ENCODE results near the gene ADAM12.

ADAM12 gene

GRCh38 chr10:126006264-126006663 lies 382.0 kb downstream of the ADAM12 start:
- Mint-ChIP-seq H3K4me3 (no peak overlapping the region), H3K27me3 (ENCODE audit: low read depth) (peaks cover under 1% of the 10 kb centered on the region), H3K27ac (no peak overlapping the region), H3K36me3 (ENCODE audit: low read depth) (no peaks in the 10 kb centered on the region), H3K4me1 (ENCODE audit: low read depth) (no peaks in the 10 kb centered on the region), H3K9me3 (no peaks in the 10 kb centered on the region)

- no peaks in the 10 kb centered on the region for H3K4me1 Mint-ChIP-seq (ENCODE audit: low read depth)
- H3K27me3 Mint-ChIP-seq (ENCODE audit: low read depth) = peaks cover 4% of the 10 kb centered on the region
- no peak overlapping the region for H3K4me3 Mint-ChIP-seq
- no peak overlapping the region for H3K27ac Mint-ChIP-seq
- H3K36me3 Mint-ChIP-seq (ENCODE audit: low read depth) = no peaks in the 10 kb centered on the region
- no peaks in the 10 kb centered on the region for H3K9me3 Mint-ChIP-seq
Observed at GRCh38 chr10:126004752-126005151, 383.5 kb downstream of the ADAM12 start.

GRCh38 chr10:126001576-126001975 lies 386.7 kb downstream of the ADAM12 start:
- Mint-ChIP-seq H3K36me3 (ENCODE audit: low read depth) (no peaks in the 10 kb centered on the region), H3K4me3 (no peak overlapping the region), H3K27ac (no peak overlapping the region), H3K4me1 (ENCODE audit: low read depth) (no peaks in the 10 kb centered on the region), H3K9me3 (no peaks in the 10 kb centered on the region), H3K27me3 (ENCODE audit: low read depth) (peaks cover 4% of the 10 kb centered on the region)

GRCh38 chr10:125999694-126000093 lies 388.6 kb downstream of the ADAM12 start:
- Mint-ChIP-seq H3K27ac (no peak overlapping the region), H3K4me3 (no peak overlapping the region), H3K4me1 (ENCODE audit: low read depth) (no peaks in the 10 kb centered on the region), H3K27me3 (ENCODE audit: low read depth) (peaks cover 4% of the 10 kb centered on the region), H3K36me3 (ENCODE audit: low read depth) (no peaks in the 10 kb centered on the region), H3K9me3 (no peaks in the 10 kb centered on the region)

GRCh38 chr10:125997586-125997985 lies 390.7 kb downstream of the ADAM12 start:
- Mint-ChIP-seq H3K4me3 (no peak overlapping the region), H3K27me3 (ENCODE audit: low read depth) (peaks cover 4% of the 10 kb centered on the region), H3K27ac (no peak overlapping the region), H3K4me1 (ENCODE audit: low read depth) (no peaks in the 10 kb centered on the region), H3K36me3 (ENCODE audit: low read depth) (no peaks in the 10 kb centered on the region), H3K9me3 (no peaks in the 10 kb centered on the region)

GRCh38 chr10:125995726-125996304 lies 392.5 kb downstream of the ADAM12 start:
- Mint-ChIP-seq H3K27ac (no peak overlapping the region), H3K4me1 (ENCODE audit: low read depth) (no peaks in the 10 kb centered on the region), H3K36me3 (ENCODE audit: low read depth) (no peaks in the 10 kb centered on the region), H3K27me3 (ENCODE audit: low read depth) (no peaks in the 10 kb centered on the region), H3K4me3 (no peak overlapping the region), H3K9me3 (no peaks in the 10 kb centered on the region)

GRCh38 chr10:125994601-125995000 lies 393.7 kb downstream of the ADAM12 start:
- H3K27me3 Mint-ChIP-seq (ENCODE audit: low read depth) = no peaks in the 10 kb centered on the region
- no peak overlapping the region for H3K27ac Mint-ChIP-seq
- H3K36me3 Mint-ChIP-seq (ENCODE audit: low read depth) = no peaks in the 10 kb centered on the region
- no peaks in the 10 kb centered on the region for H3K4me1 Mint-ChIP-seq (ENCODE audit: low read depth)
- no peak overlapping the region for H3K4me3 Mint-ChIP-seq
- H3K9me3 Mint-ChIP-seq = no peaks in the 10 kb centered on the region

GRCh38 chr10:125992254-125992653 lies 396.0 kb downstream of the ADAM12 start:
- Mint-ChIP-seq H3K4me3 (no peak overlapping the region), H3K4me1 (ENCODE audit: low read depth) (no peaks in the 10 kb centered on the region), H3K9me3 (no peaks in the 10 kb centered on the region), H3K27me3 (ENCODE audit: low read depth) (no peaks in the 10 kb centered on the region), H3K27ac (no peak overlapping the region), H3K36me3 (ENCODE audit: low read depth) (no peaks in the 10 kb centered on the region)

- Mint-ChIP-seq H3K9me3 (no peaks in the 10 kb centered on the region), H3K27me3 (ENCODE audit: low read depth) (no peaks in the 10 kb centered on the region), H3K36me3 (ENCODE audit: low read depth) (no peaks in the 10 kb centered on the region), H3K4me3 (no peak overlapping the region), H3K4me1 (ENCODE audit: low read depth) (no peaks in the 10 kb centered on the region), H3K27ac (no peak overlapping the region)
Observed at GRCh38 chr10:125991392-125991791, 396.9 kb downstream of the ADAM12 start.

- Mint-ChIP-seq H3K4me3 (no peak overlapping the region), H3K36me3 (ENCODE audit: low read depth) (no peaks in the 10 kb centered on the region), H3K9me3 (no peaks in the 10 kb centered on the region), H3K4me1 (ENCODE audit: low read depth) (no peaks in the 10 kb centered on the region), H3K27me3 (ENCODE audit: low read depth) (no peaks in the 10 kb centered on the region), H3K27ac (no peak overlapping the region)
Observed at GRCh38 chr10:125990974-125991373, 397.3 kb downstream of the ADAM12 start.

GRCh38 chr10:125989791-125990190 lies 398.5 kb downstream of the ADAM12 start:
- Mint-ChIP-seq H3K4me1 (ENCODE audit: low read depth) (no peaks in the 10 kb centered on the region), H3K27ac (no peak overlapping the region), H3K9me3 (no peaks in the 10 kb centered on the region), H3K36me3 (ENCODE audit: low read depth) (no peaks in the 10 kb centered on the region), H3K4me3 (no peak overlapping the region), H3K27me3 (ENCODE audit: low read depth) (no peaks in the 10 kb centered on the region)

GRCh38 chr10:125985557-125986240 lies 402.6 kb downstream of the ADAM12 start:
- no peaks in the 10 kb centered on the region for H3K36me3 Mint-ChIP-seq (ENCODE audit: low read depth)
- no peaks in the 10 kb centered on the region for H3K9me3 Mint-ChIP-seq
- H3K27me3 Mint-ChIP-seq (ENCODE audit: low read depth) = no peaks in the 10 kb centered on the region
- no peak overlapping the region for H3K4me3 Mint-ChIP-seq
- no peak overlapping the region for H3K27ac Mint-ChIP-seq
- no peaks in the 10 kb centered on the region for H3K4me1 Mint-ChIP-seq (ENCODE audit: low read depth)

GRCh38 chr10:125984865-125985495 lies 403.3 kb downstream of the ADAM12 start:
- H3K36me3 Mint-ChIP-seq (ENCODE audit: low read depth) = no peaks in the 10 kb centered on the region
- H3K27ac Mint-ChIP-seq = no peak overlapping the region
- H3K4me3 Mint-ChIP-seq = no peak overlapping the region
- H3K9me3 Mint-ChIP-seq = no peaks in the 10 kb centered on the region
- no peaks in the 10 kb centered on the region for H3K27me3 Mint-ChIP-seq (ENCODE audit: low read depth)
- H3K4me1 Mint-ChIP-seq (ENCODE audit: low read depth) = no peaks in the 10 kb centered on the region

- no peaks in the 10 kb centered on the region for H3K36me3 Mint-ChIP-seq (ENCODE audit: low read depth)
- H3K9me3 Mint-ChIP-seq = no peaks in the 10 kb centered on the region
- H3K4me1 Mint-ChIP-seq (ENCODE audit: low read depth) = no peaks in the 10 kb centered on the region
- no peak overlapping the region for H3K4me3 Mint-ChIP-seq
- no peaks in the 10 kb centered on the region for H3K27me3 Mint-ChIP-seq (ENCODE audit: low read depth)
- H3K27ac Mint-ChIP-seq = no peak overlapping the region
Observed at GRCh38 chr10:125984346-125984745, 403.9 kb downstream of the ADAM12 start.

- Mint-ChIP-seq H3K4me3 (no peak overlapping the region), H3K9me3 (no peaks in the 10 kb centered on the region), H3K27me3 (ENCODE audit: low read depth) (no peaks in the 10 kb centered on the region), H3K36me3 (ENCODE audit: low read depth) (no peaks in the 10 kb centered on the region), H3K4me1 (ENCODE audit: low read depth) (no peaks in the 10 kb centered on the region), H3K27ac (no peak overlapping the region)
Observed at GRCh38 chr10:125983656-125984055, 404.6 kb downstream of the ADAM12 start.
